Cerebellar nuclear complex (tissue), 1 donor: ENCODE measurements around the gene PCED1B.
"Not testable (repeated sequence)": the region's sequence is repeated elsewhere in the genome, so short reads cannot be mapped to it uniquely, and the experiment has no call there.

Source experiments
- DNase-seq, 2 experiments: peaks; one replicate each; lab custom pipeline; 2025; lab: John Stamatoyannopoulos, UW

The PCED1B gene

GRCh38 chr12:47088021-47088944, 8.9 kb downstream of the PCED1B start:
- no peak for DNase-seq

DNA sequence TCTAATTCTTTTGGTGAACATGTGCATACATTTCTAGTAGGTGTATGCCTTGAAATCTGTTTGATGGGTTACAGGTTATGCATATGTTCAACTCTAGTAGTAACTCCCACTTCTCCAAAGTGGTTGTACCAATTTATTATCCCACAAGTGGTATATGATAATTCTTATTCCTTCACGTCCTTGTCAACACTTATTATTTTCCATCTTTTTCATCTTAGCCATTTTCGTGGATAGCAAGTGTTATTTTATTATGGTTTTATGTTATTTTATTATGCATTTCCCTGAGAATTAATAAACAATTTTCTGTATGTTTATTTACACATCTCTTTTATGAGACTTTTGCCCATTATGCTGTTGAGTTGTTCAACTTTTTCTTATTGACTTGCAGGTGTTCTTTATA, 11.6 kb downstream of the PCED1B start:
- no peak for DNase-seq

DNA sequence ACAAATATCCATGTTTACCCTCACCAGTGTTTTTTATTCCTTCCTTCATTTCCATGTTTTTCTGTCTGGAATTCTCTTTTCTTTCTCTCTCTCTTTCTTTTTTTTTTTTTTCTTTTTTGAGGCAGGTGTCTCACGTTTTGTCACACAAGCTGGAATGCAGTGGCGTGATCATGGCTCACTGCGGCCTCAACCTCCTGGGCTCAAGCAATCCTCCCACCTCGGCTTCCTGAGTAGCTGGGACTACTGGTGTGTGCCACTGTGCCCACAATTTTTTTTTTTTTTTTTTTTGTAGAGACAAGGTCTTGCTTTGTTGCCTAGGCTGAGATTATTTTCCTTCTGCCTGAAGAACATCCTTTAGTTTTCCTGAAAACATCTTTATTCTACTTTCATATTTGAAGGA, 15.4 kb downstream of the PCED1B start:
- no peak for DNase-seq

- no peak for DNase-seq
Observed at GRCh38 chr12:47095446-47096236, 16.2 kb downstream of the PCED1B start.

DNA sequence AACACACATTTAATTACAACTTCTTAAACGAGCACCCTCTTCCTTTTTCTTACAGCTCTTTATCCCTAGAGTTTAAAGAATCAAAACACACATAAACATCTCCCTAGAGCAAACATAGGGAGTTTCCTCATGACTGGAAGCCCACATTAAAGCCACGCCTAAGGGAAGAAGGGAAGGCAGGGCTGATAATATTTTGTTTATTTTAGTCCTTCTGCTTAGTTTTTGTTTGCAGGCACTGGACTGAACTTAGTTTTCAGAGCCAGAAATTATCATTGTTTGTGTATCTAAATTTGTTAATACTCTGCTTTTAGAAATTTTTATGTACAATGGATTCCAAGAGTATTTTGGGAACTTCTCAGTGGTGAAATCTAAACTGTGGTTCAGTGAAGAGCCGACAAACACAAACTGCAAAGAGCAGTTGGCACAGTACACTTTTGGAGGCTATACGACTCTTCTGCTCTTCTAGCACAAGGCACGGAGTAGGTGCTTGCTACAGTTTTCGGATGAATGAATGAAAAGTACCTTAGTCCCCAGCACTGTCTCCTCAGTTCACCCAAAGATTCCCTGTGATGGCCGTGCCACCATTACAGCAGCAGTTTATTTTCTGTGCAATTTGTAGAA, 18.0 kb downstream of the PCED1B start:
- no peak for DNase-seq

GRCh38 chr12:47098099-47098498, 18.7 kb downstream of the PCED1B start:
- DNase-seq, result no peak

GRCh38 chr12:47099610-47100009, 20.2 kb downstream of the PCED1B start:
- no peak for DNase-seq

- no peak for DNase-seq
Observed at GRCh38 chr12:47100160-47100559, 20.7 kb downstream of the PCED1B start.

DNA sequence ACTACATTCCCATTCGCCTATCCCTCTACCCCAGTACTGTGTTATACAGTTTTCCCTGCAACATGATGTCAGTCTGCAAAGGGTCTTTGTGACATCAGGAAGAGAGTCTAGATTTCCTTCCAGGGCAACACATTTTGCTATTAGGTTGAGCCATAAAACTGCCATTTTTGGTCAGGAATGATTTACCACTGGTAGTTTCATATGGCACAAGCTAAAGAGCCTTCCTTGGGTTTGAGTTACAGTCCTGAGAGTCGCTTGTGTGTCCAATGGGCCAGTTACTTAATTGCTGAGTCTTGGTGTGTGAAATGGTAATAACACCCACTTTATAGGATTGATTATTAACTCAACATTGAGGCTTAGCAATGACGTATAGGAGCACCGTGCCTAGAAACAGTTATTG, 23.0 kb downstream of the PCED1B start:
- no peak for DNase-seq

DNA sequence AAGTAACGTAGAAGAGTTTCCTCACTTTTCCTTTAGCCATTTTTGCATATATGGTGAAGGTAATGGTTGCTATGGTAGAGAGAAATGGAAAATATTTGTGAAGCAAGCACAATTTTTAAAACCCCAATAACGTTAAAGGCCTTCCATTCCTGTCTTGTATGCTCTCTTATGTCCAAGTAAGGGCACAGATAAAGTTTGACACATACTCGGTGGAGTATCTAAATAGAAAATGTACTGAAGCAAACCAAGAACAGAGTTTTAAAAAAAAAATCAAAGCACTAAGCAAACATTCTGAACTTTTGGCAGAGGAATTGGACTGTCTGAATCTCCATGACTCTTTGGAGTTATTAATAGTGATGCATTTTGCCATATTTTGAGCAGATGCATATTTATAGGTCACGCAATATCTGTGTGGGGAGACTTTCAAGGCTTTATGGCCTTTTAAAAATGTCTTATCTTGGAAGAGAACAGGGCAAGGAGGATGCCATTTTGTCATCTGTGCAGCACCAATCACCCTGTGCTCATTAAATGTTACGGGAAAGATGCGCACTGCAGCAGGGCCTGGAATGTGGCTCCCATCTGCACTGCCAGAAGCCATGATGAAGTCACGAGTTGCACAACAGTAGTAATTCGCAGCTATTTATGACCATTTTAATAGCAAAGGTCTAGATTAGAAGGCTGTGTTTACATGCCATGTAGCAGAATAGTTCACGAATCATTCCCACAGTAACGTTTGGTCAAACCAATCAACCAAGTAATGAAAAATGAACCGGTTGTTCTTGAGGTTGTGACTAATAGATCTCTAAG, 23.6 kb downstream of the PCED1B start:
- no peak for DNase-seq

- no peak for DNase-seq
Observed at GRCh38 chr12:47105914-47106674, 26.7 kb downstream of the PCED1B start.

DNA sequence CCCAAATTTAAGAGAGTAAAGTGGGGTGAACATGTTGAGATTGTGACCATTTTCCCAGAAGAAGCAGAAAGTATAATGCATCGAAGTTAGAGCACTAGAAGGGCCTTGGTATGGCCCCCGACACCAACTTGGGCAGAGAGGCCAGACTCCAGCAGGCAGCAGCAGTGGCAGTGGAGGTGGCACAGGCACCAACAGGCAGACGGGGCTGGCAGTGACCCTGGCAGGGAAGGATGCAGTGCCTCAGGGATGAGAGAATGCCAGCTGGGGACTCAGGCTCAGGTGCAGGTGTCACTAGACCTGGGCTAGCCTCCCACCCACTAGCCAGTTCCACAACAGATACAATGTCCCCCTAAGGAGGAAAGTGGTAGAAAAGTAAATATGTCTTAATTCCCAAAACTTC, 28.0 kb downstream of the PCED1B start:
- DNase-seq, result no peak

DNA sequence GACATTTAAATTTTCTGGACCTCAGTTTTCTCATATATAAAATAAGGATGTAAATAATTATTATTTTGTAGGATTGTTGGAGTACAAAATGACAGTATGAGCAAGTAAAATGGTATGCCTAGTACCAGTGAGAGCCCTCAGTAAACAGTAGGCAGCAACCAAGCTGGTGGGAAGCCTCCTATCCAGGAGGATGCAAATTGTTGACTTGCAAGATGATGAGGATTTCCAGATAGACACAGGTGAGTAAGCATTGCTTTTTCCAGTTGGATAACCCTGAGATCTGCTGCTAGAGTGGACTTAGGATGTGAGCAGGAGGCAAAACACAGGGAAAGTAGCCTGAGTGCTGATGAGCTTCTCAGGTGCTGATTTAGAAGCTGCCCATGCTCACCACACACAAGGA, 28.5 kb downstream of the PCED1B start:
- no peak for DNase-seq

DNA sequence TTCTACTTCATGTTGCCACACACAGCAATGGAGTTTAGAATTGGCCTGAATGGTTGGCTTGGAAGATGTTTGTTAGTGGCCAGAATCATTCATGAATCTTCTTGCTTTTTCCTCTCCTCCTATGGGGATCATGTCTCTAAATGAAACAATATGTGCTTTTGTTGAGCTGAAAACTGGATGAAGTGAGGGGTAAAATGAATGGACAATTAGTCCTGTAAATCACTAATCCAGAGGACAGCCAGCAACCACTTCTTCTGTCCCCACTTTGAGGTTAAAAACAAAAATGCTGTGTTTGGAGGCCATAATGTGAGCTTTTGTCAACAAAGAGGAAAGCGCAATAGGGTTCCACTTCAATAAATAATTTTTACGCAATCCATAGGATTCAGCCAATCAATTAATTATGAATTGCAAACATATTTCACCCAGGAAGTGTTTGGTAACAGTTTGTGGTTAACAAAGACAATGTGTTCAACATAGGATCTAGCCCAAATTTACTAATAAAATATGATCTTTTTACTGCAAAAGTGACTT, 30.7 kb downstream of the PCED1B start:
- no peak for DNase-seq

DNA sequence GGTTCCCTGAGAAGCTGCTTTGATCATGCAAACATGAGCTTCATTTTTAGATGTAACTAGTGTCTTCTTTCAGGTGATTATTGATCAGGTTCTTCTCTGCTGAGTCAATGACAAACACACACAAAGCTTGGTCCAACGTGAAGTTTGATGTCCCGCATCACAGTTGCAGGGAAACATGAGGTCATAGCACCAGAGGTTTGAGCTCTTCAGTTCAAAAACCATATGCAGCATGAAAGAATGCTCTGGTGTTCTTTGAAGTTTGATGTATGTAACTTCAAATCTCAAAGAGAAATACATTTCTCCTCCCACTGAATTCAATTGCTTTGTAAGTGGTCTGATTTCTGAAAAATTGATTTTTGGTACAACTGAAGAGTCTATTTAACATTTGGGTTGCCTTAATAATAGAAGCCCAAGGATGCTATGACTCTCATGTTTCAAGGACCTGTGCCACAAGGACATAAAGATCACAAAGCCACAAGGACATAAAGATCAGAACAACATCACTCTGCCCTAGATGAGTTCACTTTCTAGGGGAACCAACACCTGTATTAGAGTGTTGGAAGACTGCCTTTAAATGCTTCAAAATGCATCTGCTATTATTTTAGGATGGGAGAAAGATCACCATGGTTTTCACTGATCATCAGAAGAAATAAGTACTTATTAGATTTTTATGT, 31.4 kb downstream of the PCED1B start:
- no peak for DNase-seq

- DNase-seq, result no peak
Observed at GRCh38 chr12:47111392-47111778, 32.0 kb downstream of the PCED1B start.

GRCh38 chr12:47111854-47112253, 32.4 kb downstream of the PCED1B start:
- no peak for DNase-seq

GRCh38 chr12:47112679-47113078, 33.3 kb downstream of the PCED1B start:
- no peak for DNase-seq

GRCh38 chr12:47114481-47114892, 35.1 kb downstream of the PCED1B start:
- DNase-seq, result no peak

- not testable (repeated sequence) for DNase-seq
Observed at GRCh38 chr12:47117305-47117704, 37.9 kb downstream of the PCED1B start.
